HFF-Myc (cell line): Measurements from ENCODE around the gene HNF4A.

Experiments
- DNase-seq: peaks from one replicate; pipeline ENCODE4 v3.0.0-alpha.2; 2011; ENCODE audit warnings: low read depth; ENCODE audit errors: extremely low read depth
- H3K4me3 ChIP-seq: replicated peaks from 2 replicates; pipeline ENCODE4 v1.5.1; 2011; ENCODE audit warnings: low read depth, mild to moderate bottlenecking, control low read depth, low read length
- CTCF ChIP-seq: IDR thresholded peaks from 2 replicates; pipeline ENCODE4 v1.5.1; 2012; ENCODE audit warnings: mild to moderate bottlenecking, low read depth, low read length, control low read depth; ENCODE audit errors: missing control alignments

Gene HNF4A

DNA sequence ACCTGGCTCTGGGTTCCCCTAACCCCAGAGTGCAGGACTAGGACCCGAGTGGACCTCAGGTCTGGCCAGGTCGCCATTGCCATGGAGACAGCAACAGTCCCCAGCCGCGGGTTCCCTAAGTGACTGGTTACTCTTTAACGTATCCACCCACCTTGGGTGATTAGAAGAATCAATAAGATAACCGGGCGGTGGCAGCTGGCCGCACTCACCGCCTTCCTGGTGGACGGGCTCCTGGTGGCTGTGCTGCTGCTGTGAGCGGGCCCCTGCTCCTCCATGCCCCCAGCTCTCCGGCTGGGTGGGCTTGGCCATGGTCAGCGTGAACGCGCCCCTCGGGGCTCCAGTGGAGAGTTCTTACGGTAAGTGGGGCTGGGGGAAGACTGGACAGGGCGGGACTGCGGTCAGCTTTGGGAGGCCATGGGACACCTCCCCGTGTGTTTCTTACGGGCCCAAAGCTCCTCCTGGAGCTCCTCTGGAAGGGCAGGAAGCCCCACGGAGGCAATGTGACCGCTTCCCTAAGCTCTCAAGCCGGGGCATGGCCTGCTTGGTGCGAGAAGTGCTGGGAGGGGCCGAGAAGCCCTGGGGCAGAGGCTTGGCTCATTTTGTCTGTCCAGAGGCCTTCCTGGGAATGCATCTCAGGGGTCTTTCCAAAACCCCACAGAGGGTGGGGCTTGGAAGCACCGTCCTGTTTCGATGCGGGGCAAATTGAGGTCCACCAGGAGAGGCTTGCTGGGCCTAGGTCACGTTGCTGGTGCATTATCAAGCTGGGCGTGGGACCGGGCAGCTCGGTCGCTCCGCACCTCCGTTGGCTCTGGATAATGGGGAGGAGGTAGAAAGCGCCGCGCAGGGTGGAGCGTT, at the start of gene HNF4A:
Gene HNF4A, plus strand, starts transcription at position 202 of the 855 bp plus-strand sequence. Its CDS starts 106 bp downstream, at position 308.
- no peak for TF ChIP-seq CTCF
- H3K4me3 ChIP-seq: no peak within 1 kb of the TSS
- DNase-seq: no peak

DNA sequence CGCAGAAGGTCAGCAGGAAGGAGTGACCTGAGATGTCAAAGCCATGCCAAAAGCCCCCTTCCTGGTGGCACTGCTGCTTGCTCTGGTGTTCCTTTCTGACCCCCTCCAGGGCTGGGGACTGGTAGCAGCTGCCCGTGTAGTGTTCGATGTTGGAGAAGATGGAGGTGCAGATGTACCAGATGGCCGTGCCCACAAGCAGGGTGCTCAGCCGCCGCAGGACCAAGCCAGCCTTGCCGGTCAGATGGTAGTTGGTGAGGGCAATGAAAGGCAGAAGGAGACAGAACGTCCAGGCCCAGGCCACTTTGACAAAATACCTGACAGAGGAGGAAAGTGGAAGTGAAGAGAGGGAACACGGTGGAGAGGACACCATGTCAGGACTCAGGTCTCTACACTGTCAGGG, 48.6 kb upstream of the HNF4A start:
- H3K4me3 ChIP-seq: no peak overlapping the region
- DNase-seq: no peak
- no peak for TF ChIP-seq CTCF

DNA sequence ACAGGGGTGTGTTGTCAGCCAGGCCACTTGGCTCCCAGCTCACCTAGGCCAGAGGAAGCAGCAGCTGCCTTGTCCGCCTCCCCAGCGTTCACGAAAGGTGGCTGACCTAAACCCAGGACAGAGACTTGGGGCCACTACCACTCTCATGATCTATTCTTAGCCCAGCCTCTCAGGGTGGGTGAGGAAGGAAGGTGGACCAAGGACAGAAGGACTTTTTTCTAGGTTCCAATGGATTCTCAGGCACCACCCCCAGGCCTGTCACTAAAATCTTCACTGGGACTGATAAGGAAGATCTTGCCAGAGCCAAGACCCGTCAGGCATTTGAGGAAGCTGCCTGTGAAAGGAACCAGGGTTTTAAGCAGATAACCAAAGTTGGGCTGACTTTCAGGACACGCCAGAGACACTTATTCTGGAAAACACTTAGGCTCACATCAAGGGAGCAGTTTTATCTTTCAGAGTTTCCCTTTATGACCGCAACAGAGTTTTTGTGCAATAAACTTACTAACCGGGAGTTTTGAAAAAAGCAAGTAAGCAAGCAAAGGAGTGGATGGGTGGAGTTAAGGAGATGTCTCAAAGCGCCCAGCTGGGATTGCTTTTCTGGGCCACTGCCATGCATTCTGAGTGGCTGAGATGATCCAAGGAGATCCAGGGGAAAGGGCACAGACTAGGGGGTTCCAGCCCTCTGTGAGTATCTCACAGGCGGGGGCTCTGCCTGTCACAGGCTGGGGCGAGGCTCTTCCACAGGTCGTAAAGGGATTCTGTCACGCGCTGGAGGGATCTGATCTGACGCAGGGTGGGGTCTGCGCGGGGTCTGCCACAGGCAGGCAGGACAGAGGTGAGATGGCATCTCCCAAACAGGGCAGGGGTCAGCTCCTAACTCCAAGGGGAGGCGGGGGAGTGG, 45.5 kb upstream of the HNF4A start:
- H3K4me3 ChIP-seq: peak overlapping the region; percentile 93
- no peak for TF ChIP-seq CTCF
- no peak for DNase-seq

- TF ChIP-seq CTCF: peak; percentile 96
- H3K4me3 ChIP-seq: peak within 1 kb of the TSS; percentile 93
- peak; percentile 87 for DNase-seq
Measured at GRCh38 chr20:44310664-44311639, 44.5 kb upstream of the HNF4A start, which contains the start of gene FITM2. Gene FITM2, minus strand, starts transcription at chr20:44311202. Its CDS starts 54 bp downstream, at chr20:44311148.

GRCh38 chr20:44314870-44315269, 40.6 kb upstream of the HNF4A start:
- H3K4me3 ChIP-seq: no peak overlapping the region
- no peak for TF ChIP-seq CTCF
- no peak for DNase-seq
